Astrocyte of the cerebellum (primary cell): ENCODE results near the gene PTGIR.

ENCODE experiments used
- DNase-seq: peaks from one replicate; pipeline ENCODE4 v3.0.0-alpha.2; 2011; ENCODE audit warnings: low read depth
- H3K4me3 ChIP-seq: 2 replicates; pipeline ENCODE4 v1.5.1; 2011; ENCODE audit warnings: mild to moderate bottlenecking, low read depth, low read length, moderate library complexity
- CTCF ChIP-seq: IDR thresholded peaks from 2 replicates; pipeline ENCODE4 v1.5.1; 2012; ENCODE audit warnings: low read length, low read depth, moderate library complexity, mild to moderate bottlenecking; ENCODE audit errors: missing control alignments
- in situ Hi-C: cut with HindIII; loops from 2 replicates; pipeline ENCODE4 v1.10.0; 2017; ENCODE audit warnings: low sequenced_read_pairs

The PTGIR gene

GRCh38 chr19:46622118-46622446 is 2.8 kb downstream of the PTGIR start:
- in situ Hi-C loops = no loop called here
- DNase-seq = no peak
- no peak for TF ChIP-seq CTCF
- H3K4me3 ChIP-seq = no peak overlapping the region

- DNase-seq = no peak
- H3K4me3 ChIP-seq = no peak overlapping the region
- TF ChIP-seq CTCF = peak; percentile 18
- in situ Hi-C loops = no loop called here
Observed at GRCh38 chr19:46621191-46622117, 3.4 kb downstream of the PTGIR start.

GRCh38 chr19:46620716-46621115 is 4.2 kb downstream of the PTGIR start:
- H3K4me3 ChIP-seq = no peak overlapping the region
- no peak for TF ChIP-seq CTCF
- no peak for DNase-seq
- in situ Hi-C loops = no loop called here

- TF ChIP-seq CTCF = no peak
- in situ Hi-C loops = no loop called here
- DNase-seq = no peak
- no peak overlapping the region for H3K4me3 ChIP-seq
Observed at GRCh38 chr19:46620267-46620666, 4.6 kb downstream of the PTGIR start.

GRCh38 chr19:46618670-46619231 is 6.1 kb downstream of the PTGIR start:
- no peak overlapping the region for H3K4me3 ChIP-seq
- no peak for DNase-seq
- in situ Hi-C loops = no loop called here
- TF ChIP-seq CTCF = no peak

- in situ Hi-C loops = no loop called here
- no peak for TF ChIP-seq CTCF
- no peak overlapping the region for H3K4me3 ChIP-seq
- DNase-seq = no peak
Observed at GRCh38 chr19:46617601-46618000, 7.3 kb downstream of the PTGIR start.
